ENCODE results near the gene MAP3K15.
"Not testable (repeated sequence)": the region's sequence is repeated elsewhere in the genome, so short reads cannot be mapped to it uniquely, and the experiment has no call there.

GRCh38 chrX:19445772-19446171, 69.5 kb downstream of the MAP3K15 start:
- TF ChIP-seq POLR2A, POLR2AphosphoS5 (IDR thresholded peaks at IDR 0.05; ENCODE audit: low read depth, low read length): not testable (repeated sequence)
